Measurements from ENCODE around the gene UBALD1.

The UBALD1 gene

GRCh38 chr16:4614571-4615383 is at the start of gene UBALD1:
Gene UBALD1, minus strand, starts transcription at chr16:4614888. Its CDS starts 91 bp downstream, at chr16:4614797.
- peak; percentile 85 for DNase-seq

DNA sequence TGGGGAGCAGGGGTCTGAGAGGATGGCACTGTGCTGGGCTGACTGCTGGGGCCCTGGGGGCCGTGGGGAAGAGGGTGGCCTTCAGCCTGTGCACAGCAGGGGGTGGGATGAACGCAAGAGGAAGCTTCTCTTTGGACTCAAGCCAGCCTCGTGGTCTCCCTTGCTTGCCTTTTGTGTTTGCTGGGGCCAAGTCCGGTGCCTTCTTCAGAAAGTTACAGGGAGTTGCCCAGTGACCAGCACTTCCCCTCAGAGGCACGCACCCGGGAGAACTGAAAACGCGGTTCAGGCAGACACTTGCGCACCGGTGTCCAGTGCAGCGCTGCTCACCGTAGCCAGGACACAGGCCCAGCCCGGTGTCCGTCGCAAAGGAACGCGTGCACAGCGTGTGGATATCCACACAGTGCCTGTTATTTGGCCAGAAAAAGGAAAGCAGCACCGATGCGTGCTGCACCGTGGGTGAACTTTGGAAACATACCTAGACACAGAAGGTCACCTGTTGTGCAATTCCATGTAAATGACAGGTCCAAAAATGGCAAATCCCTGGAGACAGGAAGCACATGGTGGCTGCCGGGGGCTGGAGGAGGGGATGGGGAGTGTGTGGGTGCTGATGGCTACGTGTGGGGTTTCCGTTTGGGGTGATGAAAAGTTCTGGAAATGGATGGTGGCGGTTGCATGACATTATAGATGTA is 49.2 kb upstream of the UBALD1 start:
- no peak for DNase-seq

DNA sequence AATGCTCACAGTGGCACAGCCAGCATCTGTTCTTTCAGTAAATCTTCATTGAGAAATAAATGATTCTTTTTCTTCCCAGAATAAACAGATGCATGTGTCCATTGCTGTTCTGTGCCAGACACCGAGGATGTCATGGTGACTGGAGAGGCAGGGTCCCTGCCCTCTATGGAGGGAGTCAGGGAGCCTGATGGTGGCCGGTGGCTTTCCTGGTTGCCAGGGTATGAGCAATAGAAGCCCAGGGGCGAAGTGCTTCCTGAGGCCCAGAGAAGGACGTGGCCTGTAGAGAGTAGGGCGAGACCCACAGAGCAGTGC is 48.7 kb upstream of the UBALD1 start:
- DNase-seq = no peak

DNA sequence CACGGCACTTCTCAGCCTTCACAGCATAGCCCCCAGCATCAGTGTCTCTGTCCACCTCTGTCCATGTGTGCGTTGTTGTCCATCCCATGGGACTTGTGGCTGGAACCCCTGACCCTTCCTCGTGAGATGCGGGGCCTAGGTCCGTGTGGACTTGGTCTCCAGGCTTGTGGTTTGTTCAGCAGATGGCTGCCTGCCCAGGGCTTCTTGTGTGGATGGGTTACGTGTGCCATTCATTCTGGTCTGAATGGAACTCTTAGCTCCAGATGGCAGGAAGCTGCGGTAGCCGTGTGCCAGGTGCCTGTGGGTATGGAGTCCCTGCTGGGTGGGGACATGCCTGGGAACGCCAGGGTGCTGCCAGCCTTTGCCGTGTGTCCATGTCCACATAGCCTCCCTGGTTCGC is 47.0 kb upstream of the UBALD1 start:
- no peak for DNase-seq

DNA sequence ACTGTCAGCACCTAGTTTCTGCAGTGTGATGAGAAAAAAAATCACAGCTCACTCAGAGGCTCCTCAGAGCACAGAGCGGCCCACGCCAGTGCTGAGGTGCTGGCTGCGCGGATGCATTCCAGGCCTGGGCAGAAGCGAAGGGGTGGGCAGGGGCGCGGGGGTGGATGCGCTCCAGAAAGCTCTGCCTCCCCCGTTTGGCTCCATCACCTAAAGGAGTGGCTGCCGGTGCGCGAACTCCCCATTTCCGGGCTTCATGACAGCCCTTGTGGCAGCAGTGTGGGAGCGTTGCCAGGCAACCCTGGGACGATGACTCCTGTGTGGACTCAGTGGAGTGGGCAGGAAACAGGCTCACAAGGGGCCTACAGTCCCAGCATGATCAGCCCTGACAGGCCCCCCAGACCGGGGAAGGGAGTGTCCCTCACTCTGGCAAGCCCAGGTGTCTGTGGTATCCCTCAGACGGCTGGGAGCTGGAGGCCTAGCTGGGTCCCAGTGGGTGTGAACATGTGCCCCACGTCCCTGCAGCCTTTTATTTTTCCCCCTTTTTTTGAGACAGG is 45.8 kb upstream of the UBALD1 start:
- DNase-seq = peak; percentile 77

GRCh38 chr16:4659363-4660353 is 45.0 kb upstream of the UBALD1 start:
- DNase-seq = no peak

DNA sequence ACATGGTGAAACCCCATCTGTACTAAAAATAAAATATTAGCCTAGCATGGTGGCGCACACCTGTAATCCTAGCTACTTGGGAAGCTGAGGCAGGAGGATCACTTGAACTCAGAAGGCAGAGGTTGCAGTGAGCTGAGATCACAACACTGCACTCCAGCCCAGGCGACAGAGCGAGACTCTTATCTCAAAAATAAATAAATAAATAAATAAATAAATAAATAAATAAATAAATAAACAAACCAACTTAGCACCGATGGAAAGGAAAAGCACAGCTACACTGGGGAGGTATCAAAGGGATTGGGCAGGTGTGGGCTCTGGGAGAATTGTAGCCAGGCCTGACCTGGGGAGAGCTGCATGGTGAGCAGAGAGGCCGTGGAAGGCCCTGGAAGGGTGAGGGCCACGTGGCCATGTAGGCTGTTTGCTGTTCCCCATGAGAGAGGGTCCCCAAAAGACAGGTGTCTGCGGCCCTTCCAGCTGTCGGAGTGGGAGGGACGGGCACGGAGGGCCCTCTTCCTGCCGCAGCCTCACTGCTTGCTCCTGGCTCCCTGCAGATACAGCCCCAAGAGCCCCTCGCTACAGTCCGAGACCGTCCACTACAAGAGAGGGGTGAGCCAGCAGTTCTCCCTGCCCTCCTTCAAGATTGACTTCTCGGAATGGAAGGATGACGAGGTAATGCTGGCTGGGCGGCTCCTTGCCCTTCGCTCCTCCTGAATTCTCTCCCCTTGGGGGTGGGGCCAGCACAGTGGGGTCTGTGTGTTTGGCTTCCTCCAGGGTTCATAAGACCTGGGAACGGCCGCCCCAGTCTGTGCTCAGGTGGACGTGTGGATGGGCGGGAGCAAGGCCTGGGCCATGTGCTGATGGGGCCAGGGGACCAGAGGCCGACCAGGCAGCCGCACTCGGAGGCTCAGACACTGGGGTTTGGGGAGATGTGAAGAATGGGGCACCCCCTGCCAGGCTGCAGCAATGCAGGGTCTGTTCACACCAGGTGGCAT is 42.3 kb upstream of the UBALD1 start:
- no peak for DNase-seq

- no peak for DNase-seq
Observed at GRCh38 chr16:4656221-4656620, 41.5 kb upstream of the UBALD1 start.

GRCh38 chr16:4655801-4656200 is 41.1 kb upstream of the UBALD1 start:
- no peak for DNase-seq

DNA sequence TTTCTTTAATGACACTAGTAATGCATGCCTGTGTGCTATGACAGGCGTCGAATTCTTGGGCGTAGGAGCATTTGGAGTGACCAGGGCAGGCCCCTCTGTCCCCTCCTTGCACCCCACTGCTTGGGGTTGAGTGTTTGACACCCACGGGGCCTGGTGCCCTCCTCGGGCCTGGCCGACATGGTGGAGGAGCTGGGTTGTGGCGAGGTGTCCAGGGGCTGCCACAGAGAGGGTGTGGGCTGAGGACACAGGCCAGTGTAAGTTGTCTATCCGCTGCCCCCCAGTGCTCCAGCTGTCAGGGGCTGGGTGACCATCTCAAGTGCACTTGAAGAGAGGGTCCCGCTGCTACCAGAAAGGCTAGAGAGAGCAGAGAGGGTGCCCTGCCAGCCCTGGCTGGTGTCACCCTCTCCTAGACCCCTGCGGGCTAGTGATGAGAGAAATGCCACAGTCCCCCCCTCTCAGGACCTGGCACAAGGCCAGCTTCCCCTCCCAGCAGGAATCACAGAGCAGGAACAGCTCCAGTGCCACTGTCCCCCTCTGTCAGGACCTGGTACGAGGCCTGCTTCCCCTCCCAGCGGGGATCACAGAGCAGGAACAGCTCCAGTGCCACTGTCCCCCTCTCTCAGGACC is 40.4 kb upstream of the UBALD1 start:
- no peak for DNase-seq

DNA sequence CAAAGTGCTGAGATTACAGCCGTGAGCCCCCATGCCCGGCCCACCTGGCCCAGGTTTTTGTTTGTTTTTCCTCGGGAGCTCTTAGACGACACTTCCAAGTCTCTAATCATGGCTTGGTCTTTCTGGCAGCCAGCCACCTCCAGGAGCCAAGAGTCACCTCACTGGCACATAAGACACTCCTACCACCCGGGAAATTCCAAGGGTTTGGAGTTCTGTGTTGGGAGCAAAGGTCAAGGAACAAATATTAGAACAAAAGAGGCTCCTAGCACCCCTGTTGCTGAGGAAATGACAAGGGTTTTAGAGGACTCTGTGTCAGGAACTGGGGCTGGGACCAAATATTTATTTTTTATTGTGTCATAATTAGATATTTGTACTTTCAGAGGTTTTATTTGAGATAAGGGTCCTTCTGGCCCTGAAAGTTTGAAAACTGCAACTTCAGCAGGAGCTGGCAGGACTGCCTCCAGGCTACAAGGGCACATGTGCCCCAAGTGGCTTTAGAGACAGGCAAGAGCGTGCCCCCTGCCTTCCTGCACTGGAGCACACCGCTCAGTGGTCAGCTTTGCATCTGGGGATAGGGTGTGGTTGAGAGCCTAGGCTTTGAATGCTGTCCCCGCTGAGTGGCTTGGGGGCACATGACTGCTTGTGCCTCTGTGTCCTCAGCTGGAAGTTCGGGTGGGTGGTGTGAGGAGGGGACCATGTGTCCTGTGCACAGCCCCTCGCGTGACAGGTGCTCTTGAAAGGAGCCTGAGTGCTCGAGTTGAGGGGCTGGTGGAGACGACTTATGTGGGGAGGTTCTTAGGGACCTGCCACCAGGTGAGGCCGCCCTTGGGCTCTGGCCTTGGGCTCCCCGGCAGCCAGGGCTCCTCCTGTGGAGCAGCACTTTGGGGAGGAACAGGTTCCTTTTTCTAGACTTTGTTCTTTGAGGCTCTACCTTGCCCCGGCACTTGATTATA is 39.6 kb upstream of the UBALD1 start:
- DNase-seq = no peak

- DNase-seq = no peak
Observed at GRCh38 chr16:4652561-4652960, 37.9 kb upstream of the UBALD1 start.

GRCh38 chr16:4651827-4652226 is 37.1 kb upstream of the UBALD1 start:
- DNase-seq = no peak

DNA sequence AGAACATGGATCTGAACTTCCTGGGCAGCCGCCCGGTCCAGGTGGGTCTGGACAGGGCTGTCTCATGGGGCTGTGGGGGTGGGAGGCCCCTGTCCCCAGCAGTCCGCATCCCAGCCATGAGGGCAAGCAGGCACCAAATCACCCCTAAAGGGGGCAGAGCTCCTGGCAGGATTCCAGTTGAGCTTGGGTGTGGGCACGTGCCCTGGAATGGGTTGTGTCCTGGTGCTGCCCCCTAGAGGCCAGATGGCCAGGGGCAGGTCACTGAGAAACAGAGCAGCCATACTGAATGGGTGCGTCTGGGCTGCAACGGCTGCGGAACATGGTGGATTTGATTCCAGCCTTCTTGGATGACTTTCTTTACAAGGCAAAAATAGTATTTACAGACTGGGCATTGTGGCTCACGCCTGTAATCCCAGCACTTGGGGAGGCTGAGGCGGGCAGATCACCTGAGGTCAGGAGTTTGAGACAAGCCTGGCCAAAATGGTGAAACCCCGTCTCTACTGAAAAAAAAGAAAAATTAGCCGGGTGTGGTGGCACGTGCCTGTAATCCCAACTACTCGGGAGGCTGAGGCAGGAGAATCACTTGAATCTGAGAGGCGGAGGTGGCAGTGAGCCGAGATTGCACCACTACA is 35.9 kb upstream of the UBALD1 start:
- peak; percentile 83 for DNase-seq

GRCh38 chr16:4649744-4650442 is 35.2 kb upstream of the UBALD1 start:
- DNase-seq = peak; percentile 23

DNA sequence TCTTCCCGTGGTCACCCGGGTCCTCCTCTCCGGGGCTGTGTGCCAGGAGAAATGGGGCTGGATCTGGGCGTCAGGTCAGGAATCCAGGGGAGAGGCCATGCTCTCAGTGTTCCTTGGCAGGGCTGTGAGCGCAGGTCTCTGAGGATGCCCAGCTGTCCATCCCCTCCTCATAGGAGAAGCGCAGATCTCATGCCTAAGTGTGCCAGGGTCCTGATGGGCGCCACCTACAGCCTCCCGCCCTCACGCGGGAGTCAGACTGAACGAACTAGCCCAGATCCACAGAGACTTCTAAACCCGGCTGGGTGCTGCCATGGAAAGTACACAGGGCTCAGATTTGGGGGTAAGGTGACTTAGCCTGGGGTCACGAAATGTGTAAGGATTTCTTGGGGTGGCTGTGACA is 34.2 kb upstream of the UBALD1 start:
- no peak for DNase-seq

GRCh38 chr16:4647644-4647980 is 32.9 kb upstream of the UBALD1 start:
- DNase-seq = no peak

- no peak for DNase-seq
Observed at GRCh38 chr16:4646773-4647643, 32.3 kb upstream of the UBALD1 start.

Data from CD4-positive, alpha-beta T cell treated with Interleukin-10 for 1 hour (primary cell).